ENCODE data around the gene HAND2.

- TF ChIP-seq CTCF (IDR thresholded peaks at IDR 0.05 in 8 of 11, conservative IDR thresholded peaks at IDR 0.05 in 3 of 11) (no peak), POLR2A (IDR thresholded peaks at IDR 0.05) (no peak), POLR2AphosphoS5 (IDR thresholded peaks at IDR 0.05) (no peak)
Measured at GRCh38 chr4:173511787-173512361, 18.2 kb downstream of the HAND2 start.
